HG02973 (cell line): ENCODE measurements around the gene CAPN3.

ENCODE experiments used
- ATAC-seq: cut with Tn5 transposase; IDR thresholded peaks from one replicate; pipeline ENCODE4 v1.9.1; 2021; ENCODE audit warnings: moderate library complexity; ENCODE audit not compliant: unreplicated experiment

Gene CAPN3

GRCh38 chr15:42355291-42355690 lies 4.0 kb upstream of the CAPN3 start:
- no peak for ATAC-seq

- ATAC-seq = no peak
These were observed 2.5 kb upstream of the CAPN3 start for GRCh38 chr15:42356851-42357250.

- ATAC-seq = no peak
These were observed 1.2 kb upstream of the CAPN3 start for GRCh38 chr15:42358141-42358540.

- no peak for ATAC-seq
These were observed 684 bp downstream of the CAPN3 start for GRCh38 chr15:42359985-42360384.

GRCh38 chr15:42360535-42361112 lies 1.3 kb downstream of the CAPN3 start:
- no peak for ATAC-seq

- no peak for ATAC-seq
These were observed 4.2 kb downstream of the CAPN3 start for GRCh38 chr15:42363487-42363886.

- ATAC-seq = no peak
These were observed 4.6 kb downstream of the CAPN3 start for GRCh38 chr15:42363942-42364341.

- no peak for ATAC-seq
These were observed 5.2 kb downstream of the CAPN3 start for GRCh38 chr15:42364529-42364928.

- no peak for ATAC-seq
These were observed 6.7 kb downstream of the CAPN3 start for GRCh38 chr15:42365921-42366550.

- no peak for ATAC-seq
These were observed 7.7 kb downstream of the CAPN3 start for GRCh38 chr15:42367041-42367440.

- no peak for ATAC-seq
These were observed 8.8 kb downstream of the CAPN3 start for GRCh38 chr15:42368096-42368495.

- ATAC-seq = no peak
These were observed 11.8 kb downstream of the CAPN3 start for GRCh38 chr15:42371096-42371495.

- no peak for ATAC-seq
These were observed 14.0 kb downstream of the CAPN3 start for GRCh38 chr15:42373274-42373673.

GRCh38 chr15:42373936-42374335 lies 14.6 kb downstream of the CAPN3 start:
- no peak for ATAC-seq

- ATAC-seq = no peak
These were observed 15.5 kb downstream of the CAPN3 start for GRCh38 chr15:42374810-42375209.

- no peak for ATAC-seq
These were observed 16.0 kb downstream of the CAPN3 start for GRCh38 chr15:42375252-42375651.

- no peak for ATAC-seq
These were observed 16.6 kb downstream of the CAPN3 start for GRCh38 chr15:42375941-42376340.

GRCh38 chr15:42378011-42378410 lies 18.7 kb downstream of the CAPN3 start:
- ATAC-seq = no peak

- no peak for ATAC-seq
These were observed 25.3 kb downstream of the CAPN3 start for GRCh38 chr15:42384597-42384996.

GRCh38 chr15:42385206-42385979 lies 26.1 kb downstream of the CAPN3 start:
- no peak for ATAC-seq

GRCh38 chr15:42385980-42386700 lies 26.8 kb downstream of the CAPN3 start:
- no peak for ATAC-seq

GRCh38 chr15:42387603-42388002 lies 28.3 kb downstream of the CAPN3 start:
- ATAC-seq = no peak
